ENCODE data around the gene MAPKAPK2. TPM values are rescaled to one million over a fixed set of nuclear protein-coding genes. Genes with fewer than 3 reads are reported as not detected.

The MAPKAPK2 gene
- total and polyA plus RNA-seq, 2 of the 13 experiments (the other 11 are each of a cell fraction or from before 2014, with no cell fraction given): 16.6 to 34.0 TPM

DNA sequence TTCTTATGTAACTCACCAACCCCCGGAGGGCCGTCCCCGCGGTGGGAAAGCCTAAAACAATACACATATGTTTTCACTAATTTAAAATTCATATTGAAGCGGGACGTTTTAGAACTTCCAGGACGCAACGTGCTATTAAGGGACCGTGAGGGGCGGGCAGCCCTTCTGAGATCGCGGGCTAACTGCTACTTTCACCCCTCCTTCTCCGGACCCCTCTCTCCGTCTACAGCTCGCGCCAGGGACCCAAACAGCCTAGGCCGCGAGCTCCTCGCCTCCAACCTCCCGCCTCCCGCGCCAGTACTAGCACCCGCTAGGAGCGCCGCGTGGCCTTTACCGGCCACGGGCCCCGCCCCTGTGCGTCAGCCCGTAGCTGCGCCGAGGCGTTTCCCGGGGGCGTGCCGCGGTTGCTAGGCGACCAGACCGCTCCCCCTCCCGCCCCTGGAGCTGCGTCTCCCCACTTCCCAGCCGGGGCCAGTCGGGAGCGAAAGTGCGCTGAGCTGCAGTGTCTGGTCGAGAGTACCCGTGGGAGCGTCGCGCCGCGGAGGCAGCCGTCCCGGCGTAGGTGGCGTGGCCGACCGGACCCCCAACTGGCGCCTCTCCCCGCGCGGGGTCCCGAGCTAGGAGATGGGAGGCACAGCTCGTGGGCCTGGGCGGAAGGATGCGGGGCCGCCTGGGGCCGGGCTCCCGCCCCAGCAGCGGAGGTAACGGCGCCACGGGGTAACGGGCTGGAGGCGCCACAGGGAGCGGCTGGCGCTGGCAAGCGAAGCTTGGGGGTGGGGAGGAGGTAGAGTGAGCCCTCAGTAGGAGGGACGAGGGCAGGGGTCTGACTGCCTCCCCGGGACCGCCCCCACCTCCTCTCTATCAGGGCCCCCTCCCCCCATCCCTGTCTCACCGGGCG, 49.4 kb upstream of the MAPKAPK2 start, which contains the start of gene DYRK3 (continued):
- TF ChIP-seq CBFB (CRISPR knock-in tag; IDR thresholded peaks at IDR 0.05) (peak; percentile 30; the same call in 1 of the 2 replicates), KDM6A (CRISPR knock-in tag; IDR thresholded peaks at IDR 0.05; ENCODE audit: low read depth) (no peak), KLF16 (CRISPR knock-in tag; IDR thresholded peaks at IDR 0.05) (peak in 1 of 2 experiments; percentile 90; a peak in 2 of 4 replicates), SCMH1 (CRISPR knock-in tag; IDR thresholded peaks at IDR 0.05; ENCODE audit: borderline replicate concordance) (no peak), REPIN1 (CRISPR knock-in tag; IDR thresholded peaks at IDR 0.05; ENCODE audit: borderline replicate concordance, low read depth) (no peak), ZMYM3 (CRISPR knock-in tag; IDR thresholded peaks at IDR 0.05) (peak; percentile 24; the same call in 1 of the 2 replicates), ZNF777 (CRISPR knock-in tag; IDR thresholded peaks at IDR 0.05) (peak; percentile 56), SSRP1 (CRISPR knock-in tag; IDR thresholded peaks at IDR 0.05) (no peak), ZBTB1 (CRISPR knock-in tag; IDR thresholded peaks at IDR 0.05; ENCODE audit: borderline replicate concordance) (no peak)
- TF ChIP-seq, protein P1, sequence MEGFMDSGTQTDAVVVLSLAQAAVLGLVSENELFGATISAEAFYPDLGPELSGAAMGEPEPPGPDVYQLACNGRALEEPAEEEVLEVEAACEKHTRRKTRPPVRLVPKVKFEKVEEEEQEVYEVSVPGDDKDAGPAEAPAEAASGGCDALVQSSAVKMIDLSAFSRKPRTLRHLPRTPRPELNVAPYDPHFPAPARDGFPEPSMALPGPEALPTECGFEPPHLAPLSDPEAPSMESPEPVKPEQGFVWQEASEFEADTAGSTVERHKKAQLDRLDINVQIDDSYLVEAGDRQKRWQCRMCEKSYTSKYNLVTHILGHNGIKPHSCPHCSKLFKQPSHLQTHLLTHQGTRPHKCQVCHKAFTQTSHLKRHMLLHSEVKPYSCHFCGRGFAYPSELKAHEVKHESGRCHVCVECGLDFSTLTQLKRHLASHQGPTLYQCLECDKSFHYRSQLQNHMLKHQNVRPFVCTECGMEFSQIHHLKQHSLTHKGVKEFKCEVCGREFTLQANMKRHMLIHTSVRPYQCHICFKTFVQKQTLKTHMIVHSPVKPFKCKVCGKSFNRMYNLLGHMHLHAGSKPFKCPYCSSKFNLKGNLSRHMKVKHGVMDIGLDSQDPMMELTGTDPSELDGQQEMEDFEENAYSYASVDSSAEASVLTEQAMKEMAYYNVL (CRISPR knock-in tag; IDR thresholded peaks at IDR 0.05; ENCODE audit: borderline replicate concordance): peak; percentile 79; the same call in 1 of the 2 replicates
- TF ChIP-seq, protein P2, sequence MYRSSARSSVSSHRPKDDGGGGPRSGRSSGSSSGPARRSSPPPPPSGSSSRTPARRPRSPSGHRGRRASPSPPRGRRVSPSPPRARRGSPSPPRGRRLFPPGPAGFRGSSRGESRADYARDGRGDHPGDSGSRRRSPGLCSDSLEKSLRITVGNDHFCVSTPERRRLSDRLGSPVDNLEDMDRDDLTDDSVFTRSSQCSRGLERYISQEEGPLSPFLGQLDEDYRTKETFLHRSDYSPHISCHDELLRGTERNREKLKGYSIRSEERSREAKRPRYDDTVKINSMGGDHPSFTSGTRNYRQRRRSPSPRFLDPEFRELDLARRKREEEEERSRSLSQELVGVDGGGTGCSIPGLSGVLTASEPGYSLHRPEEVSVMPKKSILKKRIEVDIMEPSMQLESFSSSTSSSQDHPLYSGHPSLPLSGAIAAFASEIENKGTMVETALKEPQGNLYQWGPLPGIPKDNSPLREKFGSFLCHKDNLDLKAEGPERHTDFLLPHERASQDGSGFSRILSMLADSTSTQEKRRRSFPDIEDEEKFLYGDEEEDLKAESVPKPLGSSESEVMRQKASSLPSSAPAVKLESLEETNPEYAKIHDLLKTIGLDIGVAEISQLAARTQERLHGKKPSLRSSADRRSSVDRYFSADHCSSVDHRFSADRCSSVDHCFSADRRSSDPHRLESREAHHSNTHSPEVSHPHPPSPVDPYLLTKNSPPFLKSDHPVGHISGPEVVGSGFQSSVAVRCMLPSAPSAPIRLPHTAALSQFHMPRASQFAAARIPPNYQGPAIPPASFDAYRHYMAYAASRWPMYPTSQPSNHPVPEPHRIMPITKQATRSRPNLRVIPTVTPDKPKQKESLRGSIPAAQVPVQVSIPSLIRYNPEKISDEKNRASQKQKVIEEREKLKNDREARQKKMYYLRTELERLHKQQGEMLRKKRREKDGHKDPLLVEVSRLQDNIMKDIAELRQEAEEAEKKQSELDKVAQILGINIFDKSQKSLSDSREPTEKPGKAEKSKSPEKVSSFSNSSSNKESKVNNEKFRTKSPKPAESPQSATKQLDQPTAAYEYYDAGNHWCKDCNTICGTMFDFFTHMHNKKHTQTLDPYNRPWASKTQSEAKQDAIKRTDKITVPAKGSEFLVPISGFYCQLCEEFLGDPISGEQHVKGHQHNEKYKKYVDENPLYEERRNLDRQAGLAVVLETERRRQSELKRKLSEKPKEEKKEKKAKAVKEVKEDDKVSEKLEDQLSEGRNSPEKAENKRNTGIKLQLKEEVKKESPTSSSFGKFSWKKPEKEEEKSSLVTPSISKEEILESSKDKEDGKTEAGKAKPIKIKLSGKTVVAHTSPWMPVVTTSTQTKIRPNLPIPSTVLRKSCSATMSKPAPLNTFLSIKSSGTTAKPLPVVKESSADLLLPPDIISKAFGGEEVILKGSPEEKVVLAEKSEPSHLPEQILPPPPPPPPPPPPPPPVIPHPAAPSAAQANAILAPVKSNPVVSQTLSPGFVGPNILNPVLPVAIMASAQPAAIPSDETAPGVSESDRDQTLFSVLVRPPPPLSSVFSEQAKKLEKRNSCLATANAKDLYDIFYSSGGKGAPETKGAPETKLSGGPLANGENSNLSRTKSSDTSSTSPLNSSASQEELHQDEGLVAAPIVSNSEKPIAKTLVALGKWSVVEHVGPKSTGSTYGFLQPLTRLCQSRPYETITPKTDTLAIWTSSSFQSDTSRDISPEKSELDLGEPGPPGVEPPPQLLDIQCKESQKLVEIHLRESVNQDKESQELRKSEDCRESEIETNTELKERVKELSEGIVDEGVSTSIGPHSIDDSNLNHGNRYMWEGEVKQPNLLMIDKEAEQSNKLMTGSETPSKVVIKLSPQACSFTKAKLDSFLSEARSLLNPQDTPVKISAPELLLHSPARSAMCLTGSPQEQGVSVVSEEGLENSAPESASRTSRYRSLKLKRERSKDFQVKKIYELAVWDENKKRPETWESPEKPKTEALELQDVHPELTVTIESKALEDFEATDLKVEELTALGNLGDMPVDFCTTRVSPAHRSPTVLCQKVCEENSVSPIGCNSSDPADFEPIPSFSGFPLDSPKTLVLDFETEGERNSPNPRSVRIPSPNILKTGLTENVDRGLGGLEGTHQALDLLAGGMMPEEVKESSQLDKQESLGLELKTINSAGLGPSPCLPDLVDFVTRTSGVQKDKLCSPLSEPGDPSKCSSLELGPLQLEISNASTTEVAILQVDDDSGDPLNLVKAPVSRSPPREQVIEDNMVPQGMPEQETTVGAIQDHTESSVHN (CRISPR knock-in tag; IDR thresholded peaks at IDR 0.05): 0 out of 2 replicates have a peak, but pooled peaks have one; percentile 26
- TF ChIP-seq, protein P3, sequence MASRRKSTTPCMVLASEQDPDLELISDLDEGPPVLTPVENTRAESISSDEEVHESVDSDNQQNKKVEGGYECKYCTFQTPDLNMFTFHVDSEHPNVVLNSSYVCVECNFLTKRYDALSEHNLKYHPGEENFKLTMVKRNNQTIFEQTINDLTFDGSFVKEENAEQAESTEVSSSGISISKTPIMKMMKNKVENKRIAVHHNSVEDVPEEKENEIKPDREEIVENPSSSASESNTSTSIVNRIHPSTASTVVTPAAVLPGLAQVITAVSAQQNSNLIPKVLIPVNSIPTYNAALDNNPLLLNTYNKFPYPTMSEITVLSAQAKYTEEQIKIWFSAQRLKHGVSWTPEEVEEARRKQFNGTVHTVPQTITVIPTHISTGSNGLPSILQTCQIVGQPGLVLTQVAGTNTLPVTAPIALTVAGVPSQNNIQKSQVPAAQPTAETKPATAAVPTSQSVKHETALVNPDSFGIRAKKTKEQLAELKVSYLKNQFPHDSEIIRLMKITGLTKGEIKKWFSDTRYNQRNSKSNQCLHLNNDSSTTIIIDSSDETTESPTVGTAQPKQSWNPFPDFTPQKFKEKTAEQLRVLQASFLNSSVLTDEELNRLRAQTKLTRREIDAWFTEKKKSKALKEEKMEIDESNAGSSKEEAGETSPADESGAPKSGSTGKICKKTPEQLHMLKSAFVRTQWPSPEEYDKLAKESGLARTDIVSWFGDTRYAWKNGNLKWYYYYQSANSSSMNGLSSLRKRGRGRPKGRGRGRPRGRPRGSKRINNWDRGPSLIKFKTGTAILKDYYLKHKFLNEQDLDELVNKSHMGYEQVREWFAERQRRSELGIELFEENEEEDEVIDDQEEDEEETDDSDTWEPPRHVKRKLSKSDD (CRISPR knock-in tag; IDR thresholded peaks at IDR 0.05; ENCODE audit: low read depth): no peak
- TF ChIP-seq, protein P4, sequence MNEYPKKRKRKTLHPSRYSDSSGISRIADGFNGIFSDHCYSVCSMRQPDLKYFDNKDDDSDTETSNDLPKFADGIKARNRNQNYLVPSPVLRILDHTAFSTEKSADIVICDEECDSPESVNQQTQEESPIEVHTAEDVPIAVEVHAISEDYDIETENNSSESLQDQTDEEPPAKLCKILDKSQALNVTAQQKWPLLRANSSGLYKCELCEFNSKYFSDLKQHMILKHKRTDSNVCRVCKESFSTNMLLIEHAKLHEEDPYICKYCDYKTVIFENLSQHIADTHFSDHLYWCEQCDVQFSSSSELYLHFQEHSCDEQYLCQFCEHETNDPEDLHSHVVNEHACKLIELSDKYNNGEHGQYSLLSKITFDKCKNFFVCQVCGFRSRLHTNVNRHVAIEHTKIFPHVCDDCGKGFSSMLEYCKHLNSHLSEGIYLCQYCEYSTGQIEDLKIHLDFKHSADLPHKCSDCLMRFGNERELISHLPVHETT (CRISPR knock-in tag; conservative IDR thresholded peaks at IDR 0.05): no peak
